NCI-H446 (cell line): Measurements from ENCODE around the gene CES4A.

Source experiments
- DNase-seq, 2 experiments: peaks; one replicate each; lab custom pipeline; 2025; lab: John Stamatoyannopoulos, UW

The CES4A gene

DNA sequence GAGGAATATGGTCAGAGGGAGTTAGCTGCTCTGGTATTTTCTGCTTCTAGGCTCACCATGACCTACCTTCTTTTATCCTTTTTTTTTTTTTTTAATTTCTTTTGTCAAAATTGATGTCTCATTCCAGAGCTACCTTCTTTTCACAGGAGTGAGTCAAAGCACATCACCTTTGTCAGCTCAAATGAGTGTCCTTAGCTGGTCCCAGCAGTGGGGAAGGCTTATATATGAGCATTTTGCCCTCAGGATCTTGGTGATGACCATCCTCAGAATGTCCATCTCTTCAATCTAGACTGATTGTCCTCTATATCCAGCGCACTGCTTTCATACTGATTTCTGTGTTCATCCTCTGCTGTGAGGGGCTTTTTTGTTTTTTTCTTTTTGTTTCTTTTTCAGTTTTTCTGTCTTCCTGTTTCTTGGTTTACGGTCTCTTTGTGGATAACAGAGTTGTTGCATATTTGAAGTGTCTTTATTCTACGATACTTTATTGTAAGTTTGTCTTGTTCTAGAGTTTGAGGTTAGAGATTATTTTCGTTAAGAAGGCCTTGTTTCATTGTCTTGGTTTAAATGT lies 65.5 kb downstream of the CES4A start:
- DNase-seq = no peak

DNA sequence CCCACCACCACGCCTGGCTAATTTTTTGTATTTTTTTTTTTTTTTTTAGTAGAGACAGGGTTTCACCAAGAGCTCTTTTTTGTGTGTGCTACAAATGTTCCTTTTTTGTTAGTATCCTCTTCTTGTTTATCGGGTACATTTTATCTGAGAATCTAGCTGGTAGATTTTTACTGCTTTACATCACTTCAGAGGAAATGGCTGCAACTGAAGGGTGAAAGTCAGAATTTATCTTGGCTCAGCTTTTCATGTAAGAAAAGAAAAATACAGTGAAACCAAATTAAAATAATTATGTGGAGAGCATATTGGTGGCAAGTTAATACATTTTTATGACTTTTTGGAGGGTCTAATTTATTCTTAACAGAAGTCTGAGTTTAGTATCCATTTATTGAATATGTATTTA lies 66.5 kb downstream of the CES4A start:
- DNase-seq = no peak

DNA sequence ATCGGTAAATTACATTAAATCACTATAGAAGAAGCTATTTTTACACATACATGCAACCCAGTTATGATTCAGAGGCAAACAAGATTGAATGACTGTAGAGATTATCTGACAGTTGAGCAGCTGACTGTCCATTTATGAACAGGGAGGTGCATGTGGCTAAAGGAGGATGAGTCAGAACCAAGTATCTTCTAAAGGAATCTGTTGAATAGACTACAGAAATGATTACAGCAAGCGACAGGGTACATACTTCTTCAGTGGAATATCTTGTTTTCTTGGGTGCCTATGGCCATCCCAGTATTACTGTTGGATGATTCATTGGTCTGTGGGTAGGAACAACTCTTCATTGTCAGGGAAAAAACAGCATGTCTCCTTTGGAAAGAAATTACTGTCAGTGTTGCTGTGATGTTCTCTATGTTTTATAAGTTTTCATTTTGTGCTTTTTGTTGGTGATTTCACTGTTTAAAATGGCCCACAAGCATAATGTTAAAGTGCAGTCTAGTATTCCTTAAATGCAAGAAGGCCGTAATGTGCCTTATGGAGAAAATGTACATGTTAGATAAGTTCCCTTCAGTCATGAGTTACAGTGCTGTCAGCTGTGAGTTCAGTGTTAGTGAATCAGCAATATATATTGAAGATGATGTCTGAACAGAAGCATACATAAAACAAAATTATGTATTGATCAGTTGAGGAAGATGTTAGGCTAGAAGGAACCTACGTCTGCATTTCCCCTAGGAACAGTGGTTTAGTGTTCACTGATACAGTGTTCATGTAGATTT lies 67.5 kb downstream of the CES4A start:
- DNase-seq = no peak
